GM21423 (cell line): ENCODE data around the gene PFN4.
"Not testable (repeated sequence)": the region's sequence is repeated elsewhere in the genome, so short reads cannot be mapped to it uniquely, and the experiment has no call there.

Experiments used
- ATAC-seq: cut with Tn5 transposase; IDR thresholded peaks from one replicate; pipeline ENCODE4 v1.9.1; 2021; ENCODE audit warnings: mild to moderate bottlenecking, moderate library complexity; ENCODE audit not compliant: unreplicated experiment

PFN4 gene

GRCh38 chr2:24115057-24115456 is 8.1 kb downstream of the PFN4 start:
- ATAC-seq, result no peak

GRCh38 chr2:24111407-24111901 is 11.7 kb downstream of the PFN4 start:
- ATAC-seq, result no peak

GRCh38 chr2:24110660-24111303 is 12.4 kb downstream of the PFN4 start:
- no peak for ATAC-seq

GRCh38 chr2:24109431-24109830 is 13.7 kb downstream of the PFN4 start:
- ATAC-seq, result not testable (repeated sequence)

GRCh38 chr2:24107336-24107735 is 15.8 kb downstream of the PFN4 start:
- no peak for ATAC-seq

- no peak for ATAC-seq
Measured at GRCh38 chr2:24106786-24107185, 16.3 kb downstream of the PFN4 start.

GRCh38 chr2:24105816-24106215 is 17.3 kb downstream of the PFN4 start:
- ATAC-seq, result no peak

GRCh38 chr2:24104906-24105305 is 18.2 kb downstream of the PFN4 start:
- no peak for ATAC-seq

GRCh38 chr2:24104110-24104650 is 19.0 kb downstream of the PFN4 start:
- ATAC-seq, result no peak

- no peak for ATAC-seq
Measured at GRCh38 chr2:24102677-24103076, 20.5 kb downstream of the PFN4 start.

- no peak for ATAC-seq
Measured at GRCh38 chr2:24101992-24102391, 21.1 kb downstream of the PFN4 start.

GRCh38 chr2:24100732-24101131 is 22.4 kb downstream of the PFN4 start:
- not testable (repeated sequence) for ATAC-seq

GRCh38 chr2:24095171-24095677 is 27.9 kb downstream of the PFN4 start:
- ATAC-seq, result not testable (repeated sequence)

- not testable (repeated sequence) for ATAC-seq
Measured at GRCh38 chr2:24093270-24093669, 29.9 kb downstream of the PFN4 start.

- ATAC-seq, result no peak
Measured at GRCh38 chr2:24088821-24089359, 34.2 kb downstream of the PFN4 start.

GRCh38 chr2:24087032-24087431 is 36.1 kb downstream of the PFN4 start:
- ATAC-seq, result no peak

GRCh38 chr2:24086241-24086640 is 36.9 kb downstream of the PFN4 start:
- ATAC-seq, result no peak

- ATAC-seq, result no peak
Measured at GRCh38 chr2:24085200-24085489, 38.0 kb downstream of the PFN4 start.

- ATAC-seq, result peak; percentile 75
Measured at GRCh38 chr2:24084386-24085199, 38.5 kb downstream of the PFN4 start, which contains the start of gene TP53I3. TP53I3 (minus strand) TSS chr2:24084834; CDS start chr2:24084326, 508 bp downstream.

- ATAC-seq, result peak; percentile 74
Measured at GRCh38 chr2:24083567-24084385, 39.4 kb downstream of the PFN4 start.
